Right ventricle myocardium inferior (tissue), 1 donor: ENCODE data around the gene MCCC1. TPM values are rescaled to one million over a fixed set of nuclear protein-coding genes. Genes with fewer than 3 reads are reported as not detected.
"Not testable (repeated sequence)": the region's sequence is repeated elsewhere in the genome, so short reads cannot be mapped to it uniquely, and the experiment has no call there.

Source experiments
- ATAC-seq: fragments of 200-7000 bp; cut with Tn5 transposase; one replicate; pipeline ENCODE4 v1.9.1; 2020; ENCODE audit warnings: mild to moderate bottlenecking, moderate library complexity
- DNase-seq: peaks from one replicate; pipeline ENCODE4 v3.0.0; 2021; ENCODE audit errors: missing footprints
- intact Hi-C: fragments of 100-400 bp; cut with DNase I; formaldehyde crosslinking; loops from one replicate; pipeline ENCODE4 v1.11.0; 2022
- total RNA-seq: library from RNA; stranded (reverse); fragmentation: NEBNext Ultra II Directional; extraction: Animal tissue kit (Norgen Biotek cat#: 25700); gene quantifications from one replicate; pipeline ENCODE4 v1.2.1, GENCODE V29; 2021
- donor health status: DM: no; HTN: yes; CAD: no; lungs with severe emphysema.

MCCC1 gene
- total RNA-seq, 1 donor from 2014 or later: 50.6 TPM

- ATAC-seq, DNase-seq, intact Hi-C loops: not testable (repeated sequence)
Observed at GRCh38 chr3:183066891-183067290, 32.4 kb downstream of the MCCC1 start.

- intact Hi-C loops: no loop called here
- DNase-seq: no peak
- no peak for ATAC-seq
Observed at GRCh38 chr3:183064475-183064874, 34.8 kb downstream of the MCCC1 start.

GRCh38 chr3:183061391-183062172 is 37.7 kb downstream of the MCCC1 start:
- no peak for ATAC-seq
- no peak for DNase-seq
- intact Hi-C loops: no loop called here

DNA sequence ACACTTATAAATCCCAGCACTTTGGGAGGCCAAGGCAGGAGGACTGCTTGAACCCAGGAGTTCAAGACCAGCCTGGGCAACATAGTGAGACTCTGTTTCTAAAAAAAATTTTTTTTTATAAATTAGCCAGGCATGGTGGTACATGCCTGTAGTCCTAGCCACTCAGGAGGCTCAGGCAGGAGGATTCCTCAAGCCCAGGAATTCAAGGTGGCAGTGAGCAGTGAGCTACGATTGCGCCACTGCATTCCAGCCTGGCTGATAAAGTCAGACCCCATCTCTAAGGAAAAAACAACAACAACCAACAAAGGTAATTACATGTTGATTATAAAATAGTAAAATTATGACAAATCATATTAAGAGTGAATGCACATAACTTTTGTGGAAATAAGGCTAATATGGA is 40.9 kb downstream of the MCCC1 start:
- ATAC-seq (no peak), DNase-seq (no peak)
- intact Hi-C loops: no loop called here

DNA sequence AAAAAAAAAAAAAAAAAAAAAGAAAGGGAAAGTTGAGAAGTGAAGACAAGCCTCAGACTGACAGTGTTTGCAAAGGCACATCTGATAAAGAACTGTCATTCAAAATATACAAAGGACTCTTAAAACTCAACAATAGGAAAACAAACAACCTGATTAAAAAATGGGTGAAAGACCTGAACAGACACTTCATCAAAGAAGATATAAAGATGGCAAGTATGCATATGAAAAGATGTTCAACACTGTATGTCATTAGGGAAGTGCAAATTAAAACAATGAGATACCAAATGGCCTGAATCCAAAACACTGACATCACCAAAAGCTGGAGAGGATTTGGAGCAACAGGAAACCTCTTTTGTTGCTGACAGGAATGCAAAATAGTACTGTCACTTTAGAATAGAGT is 48.6 kb downstream of the MCCC1 start:
- intact Hi-C loops: no loop called here
- DNase-seq (no peak), ATAC-seq (no peak)

- DNase-seq (no peak), ATAC-seq (no peak)
- intact Hi-C loops: no loop called here
Observed at GRCh38 chr3:183046883-183047282, 52.4 kb downstream of the MCCC1 start.

- intact Hi-C loops: no loop called here
- ATAC-seq (no peak), DNase-seq (no peak)
Observed at GRCh38 chr3:183044547-183045229, 54.6 kb downstream of the MCCC1 start.

- intact Hi-C loops: no loop called here
- DNase-seq (no peak), ATAC-seq (no peak)
Observed at GRCh38 chr3:183038757-183039156, 60.5 kb downstream of the MCCC1 start.

DNA sequence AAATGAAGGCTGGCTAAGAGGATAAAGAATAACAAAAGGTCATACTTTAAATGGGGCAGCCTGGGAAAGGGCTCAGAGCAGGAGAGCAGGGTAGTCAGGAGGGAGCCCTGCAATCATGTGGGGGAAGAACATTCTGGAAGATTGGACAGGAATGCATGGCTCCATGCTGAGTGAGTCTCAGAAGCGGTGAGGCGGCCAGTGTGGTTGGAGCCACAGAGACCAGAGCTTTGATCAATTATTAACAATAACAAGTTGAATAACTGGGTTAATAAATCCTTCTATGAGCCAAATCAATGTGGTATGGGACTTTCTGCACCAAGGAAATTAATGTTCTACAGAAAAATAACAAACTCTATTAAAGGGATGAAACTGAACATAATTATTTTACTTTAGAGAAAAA is 61.1 kb downstream of the MCCC1 start:
- ATAC-seq: no peak
- intact Hi-C loops: no loop called here
- DNase-seq: no peak

- intact Hi-C loops: no loop called here
- ATAC-seq (no peak), DNase-seq (no peak)
Observed at GRCh38 chr3:183033746-183034145, 65.5 kb downstream of the MCCC1 start.

DNA sequence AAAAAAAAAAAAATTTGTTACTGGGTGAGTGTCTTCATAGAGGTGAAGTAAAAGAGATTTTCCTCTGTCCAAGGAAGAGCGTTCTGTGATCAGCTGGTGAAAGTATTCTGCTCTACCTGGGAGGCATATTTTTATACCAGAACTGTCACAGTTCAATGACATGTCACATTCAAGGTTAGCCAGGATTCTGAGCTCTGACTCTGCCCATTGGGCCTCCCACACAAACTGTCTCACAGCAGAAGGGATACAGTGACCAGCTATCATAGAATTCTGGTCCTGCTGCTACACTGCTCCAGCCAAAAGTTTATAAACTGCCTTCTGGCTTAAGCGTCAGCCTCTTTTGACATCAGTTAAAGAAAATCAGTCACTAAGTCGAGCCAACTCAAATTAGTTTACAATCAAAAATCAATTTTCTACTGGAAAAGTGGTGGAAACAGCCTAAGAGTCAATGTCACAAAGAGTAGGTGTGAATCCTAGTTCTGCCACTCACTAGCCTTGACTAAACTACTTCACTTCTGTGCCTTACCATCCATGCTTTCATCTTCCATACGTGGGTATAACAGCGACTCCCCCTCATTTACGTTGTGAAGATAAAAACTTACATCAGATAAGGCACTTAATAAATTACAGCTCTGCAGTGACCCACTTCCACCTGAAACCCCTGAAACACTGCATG is 66.3 kb downstream of the MCCC1 start:
- ATAC-seq: no peak
- no peak for DNase-seq
- intact Hi-C loops: no loop called here

- intact Hi-C loops: no loop called here
- ATAC-seq (no peak), DNase-seq (no peak)
Observed at GRCh38 chr3:183031826-183032225, 67.5 kb downstream of the MCCC1 start.

- intact Hi-C loops: no loop called here
- no peak for ATAC-seq
- no peak for DNase-seq
Observed at GRCh38 chr3:183028416-183028815, 70.9 kb downstream of the MCCC1 start.

GRCh38 chr3:183027276-183027675 is 72.0 kb downstream of the MCCC1 start:
- intact Hi-C loops: no loop called here
- no peak for DNase-seq
- ATAC-seq: no peak

- DNase-seq (no peak), ATAC-seq (no peak)
- intact Hi-C loops: no loop called here
Observed at GRCh38 chr3:183022936-183023516, 76.3 kb downstream of the MCCC1 start.

DNA sequence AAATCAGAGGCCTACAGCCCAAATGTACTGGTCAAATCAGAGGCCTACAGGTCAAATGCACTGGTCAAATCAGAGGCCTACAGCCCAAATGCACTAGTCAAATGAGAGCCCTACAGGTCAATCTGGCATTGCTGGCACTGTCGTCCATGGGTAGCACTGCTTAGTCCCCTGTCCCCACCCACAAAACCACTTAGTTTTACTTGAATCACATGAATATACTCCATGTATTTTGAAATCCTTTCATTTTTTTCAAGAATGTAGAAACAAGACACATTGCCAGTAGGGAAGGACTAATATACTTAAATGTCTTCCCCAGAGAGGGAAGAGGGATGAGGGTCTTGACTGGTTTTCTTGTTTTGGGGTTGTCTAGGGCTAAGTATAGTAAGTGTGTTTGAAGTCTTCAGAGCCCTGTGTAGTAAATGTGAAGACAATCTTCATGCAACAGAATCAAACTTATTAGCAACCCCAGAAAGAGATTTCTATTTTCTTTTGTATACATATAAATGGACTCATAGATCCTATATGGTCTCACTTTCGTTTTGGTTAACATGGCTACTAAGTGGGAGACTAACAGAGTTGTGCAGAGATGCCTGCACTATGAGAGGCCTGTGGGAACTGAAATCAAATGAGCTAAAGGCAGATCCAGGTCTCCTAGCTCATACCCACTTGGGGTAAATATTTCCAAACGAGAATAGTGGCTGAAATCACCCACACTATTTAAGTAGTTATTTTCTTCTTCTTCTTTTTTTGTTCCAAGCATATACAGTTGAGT is 80.7 kb downstream of the MCCC1 start:
- DNase-seq: no peak
- intact Hi-C loops: no loop called here
- no peak for ATAC-seq

GRCh38 chr3:183015185-183015584 is 84.1 kb downstream of the MCCC1 start:
- no peak for DNase-seq
- ATAC-seq: no peak
- intact Hi-C loops: no loop called here

DNA sequence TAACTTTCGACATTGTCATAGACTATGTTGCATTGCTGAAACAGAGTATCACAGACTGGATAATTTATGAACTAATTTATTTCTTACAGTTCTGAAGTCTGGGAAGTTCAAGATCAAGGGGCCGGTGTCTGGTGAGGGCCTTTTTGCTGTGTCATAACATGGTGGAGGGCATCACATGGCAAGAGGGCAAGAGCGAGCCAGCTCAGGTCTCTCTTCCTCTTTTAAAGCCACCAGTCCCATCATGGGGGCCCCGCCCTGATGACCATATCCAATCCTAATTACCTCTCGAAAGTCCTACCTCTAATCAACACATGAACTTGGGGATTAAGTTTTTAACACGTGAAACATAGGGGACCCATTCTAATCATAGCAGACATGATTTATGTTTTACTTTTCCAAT is 85.4 kb downstream of the MCCC1 start:
- DNase-seq (no peak), ATAC-seq (no peak)
- intact Hi-C loops: no loop called here

GRCh38 chr3:183013074-183013473 is 86.2 kb downstream of the MCCC1 start:
- ATAC-seq (no peak), DNase-seq (no peak)
- intact Hi-C loops: no loop called here
